IMR-90 (cell line): ENCODE results near the gene FRMD3. TPM values are rescaled to one million over a fixed set of nuclear protein-coding genes. Genes with fewer than 3 reads are reported as not detected.

Experiments used
- ATAC-seq: fragments of 200-7000 bp; cut with Tn5 transposase; 2 replicates; pipeline ENCODE4 v1.9.1; 2020; ENCODE audit warnings: low read depth, mild to moderate bottlenecking, moderate library complexity
- BruUV-seq: library from RNA; stranded (reverse); fragments of 400-500 nt; replicated peaks from 2 replicates; lab custom pipeline; 2021; lab: Mats Ljungman, UMichigan
- CTCF ChIA-PET: fragments of 300-600 bp; formaldehyde crosslinking; extraction: SDS; loops from one replicate; lab custom pipeline; 2021; ENCODE audit warnings: antibody characterized with exemption; lab: Yijun Ruan, JAX
- POLR2A ChIA-PET: fragments of 300-600 bp; sonication (Branson Sonifier 250); formaldehyde crosslinking; loops from one replicate; lab custom pipeline; 2022; ENCODE audit warnings: antibody characterized with exemption; ENCODE audit not compliant: unreplicated experiment; lab: Charles Lee
- DNase-seq: peaks from one replicate; pipeline ENCODE4 v3.0.0; 2013
- H2AFZ ChIP-seq: replicated peaks from 2 replicates; pipeline ENCODE3; 2013; ENCODE audit warnings: low read length, mild to moderate bottlenecking; ENCODE audit not compliant: poor library complexity
- H2AK5ac ChIP-seq: 2 replicates; pipeline ENCODE4 v1.6.1; 2013; ENCODE audit warnings: low read depth, low read length, inconsistent platforms
- H2AK9ac ChIP-seq: replicated peaks from 2 replicates; pipeline ENCODE3; 2013; ENCODE audit warnings: mild to moderate bottlenecking, low read depth, low read length, moderate library complexity; ENCODE audit not compliant: poor library complexity
- H2BK120ac ChIP-seq: 2 replicates; pipeline ENCODE4 v1.6.1; 2013; ENCODE audit warnings: low read depth, low read length, inconsistent platforms
- H2BK15ac ChIP-seq: 3 replicates; pipeline ENCODE4 v1.6.1; 2013; ENCODE audit warnings: low read depth, low read length, inconsistent platforms
- H2BK20ac ChIP-seq: 2 replicates; pipeline ENCODE4 v1.6.1; 2013; ENCODE audit warnings: low read depth, mild to moderate bottlenecking, inconsistent platforms, low read length, moderate library complexity
- H2BK5ac ChIP-seq: 2 replicates; pipeline ENCODE4 v1.6.1; 2013; ENCODE audit warnings: mild to moderate bottlenecking, low read depth, low read length, inconsistent platforms; ENCODE audit not compliant: poor library complexity, severe bottlenecking
- H3K14ac ChIP-seq: replicated peaks from 2 replicates; pipeline ENCODE4 v1.6.1; 2013; ENCODE audit warnings: low read depth, low read length, inconsistent platforms
- H3K18ac ChIP-seq: 2 replicates; pipeline ENCODE4 v1.6.1; 2013; ENCODE audit warnings: low read depth, low read length, control low read depth
- H3K23ac ChIP-seq: 2 replicates; pipeline ENCODE4 v1.6.1; 2013; ENCODE audit warnings: low read depth, low read length, inconsistent platforms
- H3K27ac ChIP-seq: 2 replicates; pipeline ENCODE4 v1.5.1; 2013; ENCODE audit warnings: mild to moderate bottlenecking, control low read depth, low read length; ENCODE audit not compliant: insufficient read depth
- H3K27me3 ChIP-seq: 2 replicates; pipeline ENCODE4 v1.6.1; 2013; ENCODE audit warnings: low read length; ENCODE audit not compliant: control insufficient read depth, insufficient read depth
- H3K36me3 ChIP-seq: 2 replicates; pipeline ENCODE4 v1.6.1; 2013; ENCODE audit warnings: low read length, mixed read lengths; ENCODE audit not compliant: control insufficient read depth, insufficient read depth
- H3K4ac ChIP-seq: 2 replicates; pipeline ENCODE4 v1.6.1; 2013; ENCODE audit warnings: low read depth, low read length, inconsistent platforms
- H3K4me1 ChIP-seq: 2 replicates; pipeline ENCODE4 v1.6.1; 2013; ENCODE audit warnings: low read length, mixed read lengths; ENCODE audit not compliant: control insufficient read depth, insufficient read depth
- H3K4me2 ChIP-seq: 2 replicates; pipeline ENCODE4 v1.6.1; 2013; ENCODE audit warnings: low read depth, mild to moderate bottlenecking, control low read depth, low read length, moderate library complexity
- H3K4me3 ChIP-seq: 2 replicates; pipeline ENCODE4 v1.5.1; 2013; ENCODE audit warnings: low read depth, mild to moderate bottlenecking, control low read depth, low read length, moderate library complexity; ENCODE audit not compliant: insufficient read depth
- H3K56ac ChIP-seq: 2 replicates; pipeline ENCODE4 v1.6.1; 2013; ENCODE audit warnings: low read length, inconsistent platforms; ENCODE audit not compliant: insufficient read depth; ENCODE audit errors: extremely low read depth
- H3K79me1 ChIP-seq, 2 experiments: 2 replicates each; pipeline ENCODE4 v1.6.1; 2013; ENCODE audit warnings: low read length in 2 of 2, inconsistent platforms in 1 of 2, low read depth in 1 of 2
- H3K9ac ChIP-seq: 2 replicates; pipeline ENCODE4 v1.6.1; 2013; ENCODE audit warnings: low read depth, low read length, control low read depth
- H3K9me1 ChIP-seq: 2 replicates; pipeline ENCODE4 v1.6.1; 2013; ENCODE audit warnings: low read length, inconsistent platforms; ENCODE audit not compliant: insufficient read depth
- H3K9me3 ChIP-seq: 2 replicates; pipeline ENCODE4 v1.6.1; 2013; ENCODE audit warnings: low read length; ENCODE audit not compliant: control insufficient read depth, insufficient read depth
- H4K20me1 ChIP-seq: 2 replicates; pipeline ENCODE4 v1.6.1; 2013; ENCODE audit warnings: low read length, inconsistent platforms; ENCODE audit not compliant: insufficient read depth
- H4K5ac ChIP-seq: 2 replicates; pipeline ENCODE4 v1.6.1; 2013; ENCODE audit warnings: mild to moderate bottlenecking, low read depth, low read length, control low read depth
- H4K8ac ChIP-seq, 2 experiments: 2 replicates each; pipeline ENCODE4 v1.6.1; 2013; ENCODE audit warnings: low read depth in 2 of 2, low read length in 2 of 2, control low read depth in 1 of 2, inconsistent platforms in 1 of 2
- H4K91ac ChIP-seq: 2 replicates; pipeline ENCODE4 v1.6.1; 2013; ENCODE audit warnings: low read depth, low read length, inconsistent platforms; ENCODE audit not compliant: insufficient read depth
- CHD1 ChIP-seq: IDR thresholded peaks from 2 replicates; pipeline ENCODE4 v1.6.1; 2012; ENCODE audit warnings: low read depth, low read length, improper control_type of control experiment
- ELK1 ChIP-seq: fragments of 150-350 bp; IDR thresholded peaks from 2 replicates; pipeline ENCODE4 v1.6.1; 2016; ENCODE audit warnings: low read depth, mild to moderate bottlenecking, low read length, moderate library complexity, borderline replicate concordance
- FOS ChIP-seq: fragments of 150-350 bp; IDR thresholded peaks from 2 replicates; pipeline ENCODE4 v1.6.1; 2016; ENCODE audit warnings: low read depth, low read length
- MAFK ChIP-seq: IDR thresholded peaks from 2 replicates; pipeline ENCODE4 v1.6.1; 2012; ENCODE audit warnings: low read depth, low read length, improper control_type of control experiment
- MAZ ChIP-seq: IDR thresholded peaks from 2 replicates; pipeline ENCODE4 v1.6.1; 2012; ENCODE audit warnings: low read depth, mild to moderate bottlenecking, low read length, improper control_type of control experiment, moderate library complexity, borderline replicate concordance
- MXI1 ChIP-seq: IDR thresholded peaks from 2 replicates; pipeline ENCODE4 v1.6.1; 2012; ENCODE audit warnings: low read depth, mild to moderate bottlenecking, low read length, moderate library complexity, borderline replicate concordance
- NFE2L2 ChIP-seq: fragments of 150-350 bp; IDR thresholded peaks from 2 replicates; pipeline ENCODE4 v1.6.1; 2016; ENCODE audit warnings: low read depth, mild to moderate bottlenecking, low read length
- RFX5 ChIP-seq: IDR thresholded peaks from 2 replicates; pipeline ENCODE4 v1.8.0; 2012; ENCODE audit warnings: low read depth, mild to moderate bottlenecking, low read length, moderate library complexity
- WGBS, 2 experiments: methylation state at CpG; one replicate each; pipeline versions ENCODE4 v1.1.5 to v1.1.7; 2013; ENCODE audit warnings: missing lambda C conversion rate in 2 of 2; ENCODE audit not compliant: insufficient read length in 1 of 2; ENCODE audit errors: extremely low coverage in 2 of 2; 5-methylcytosine and 5-hydroxymethylcytosine counted together
- dilution Hi-C: fragments of 300-500 bp; cut with HindIII; formaldehyde crosslinking; loops from one replicate; pipeline ENCODE4 v1.14.3; 2018; ENCODE audit warnings: low sequenced_read_pairs; ENCODE audit not compliant: unreplicated experiment
- in situ Hi-C: fragments of 300-500 bp; cut with MboI; formaldehyde crosslinking; loops from 3 replicates; pipeline ENCODE4 v1.14.3; 2019; ENCODE audit warnings: low sequenced_read_pairs, inconsistent platforms, mixed read lengths
- intact Hi-C: fragments of 100-400 bp; cut with micrococcal nuclease; formaldehyde crosslinking; loops from 2 replicates; pipeline ENCODE4 v1.10.0; 2022
- polyA plus RNA-seq, 3 experiments: library from polyadenylated mRNA; depleted of rRNA; stranded (reverse); fragments of >200 nt; gene quantifications; 2 replicates each; pipeline ENCODE4 v1.2.3, GENCODE V29; 2012; ENCODE audit warnings: low replicate concordance in 1 of 3
- total RNA-seq: library from RNA; depleted of rRNA; stranded (reverse); fragments of >200 nt; gene quantifications from 2 replicates; pipeline ENCODE4 v1.2.3, GENCODE V29; 2012

Gene FRMD3
- total and polyA plus RNA-seq, 2 of the 4 experiments (the other 2 are of a cell fraction), result 0.02 to 0.18 TPM

GRCh38 chr9:83266331-83266665 is 271.9 kb downstream of the FRMD3 start:
- no peak for TF ChIP-seq MAZ
- no peak for TF ChIP-seq MAFK
- TF ChIP-seq MXI1, result no peak
- no peak for TF ChIP-seq RFX5
- TF ChIP-seq NFE2L2, result no peak
- TF ChIP-seq FOS, result no peak
- no peak for TF ChIP-seq CHD1
- TF ChIP-seq ELK1, result no peak
- intact Hi-C loops, result no loop called here
- Histone ChIP-seq H4K8ac (no peak overlapping the region), H2AFZ (no peak overlapping the region), H3K27me3 (no peaks in the 10 kb centered on the region), H3K27ac (no peak overlapping the region), H3K4ac (no peak overlapping the region), H3K4me3 (no peak overlapping the region), H3K9me1 (no peaks in the 10 kb centered on the region), H3K4me2 (no peak overlapping the region), H2BK5ac (no peak overlapping the region), H3K4me1 (no peaks in the 10 kb centered on the region), H3K18ac (no peak overlapping the region), H3K36me3 (no peaks in the 10 kb centered on the region), H3K9me3 (no peaks in the 10 kb centered on the region), H3K9ac (no peak overlapping the region), H2BK120ac (no peak overlapping the region), H4K20me1 (no peaks in the 10 kb centered on the region), H4K5ac (no peak overlapping the region), H3K56ac (no peak overlapping the region), H2BK15ac (no peak overlapping the region), H4K91ac (no peak overlapping the region), H2AK5ac (no peak overlapping the region), H3K14ac (no peak overlapping the region), H2AK9ac (no peak overlapping the region), H2BK20ac (no peak overlapping the region), H3K79me1 (no peaks in the 10 kb centered on the region), H3K23ac (no peak overlapping the region)
- no peak for ATAC-seq
- ChIA-PET POLR2A (no interaction called here), CTCF (interaction anchor here (0.6 kb wide), 1 partner anchor 69 kb away, joined by 3 read pairs; no protein-coding TSS in a partner anchor)
- DNase-seq, result no peak
- dilution Hi-C loops, result no loop called here
- BruUV-seq, result no TSS peak
- in situ Hi-C loops, result no loop called here
- WGBS, 2 experiments, result no CpG with 5 or more reads among the region's 2 CpGs
